Measurements from ENCODE around the gene BLVRA. TPM values are rescaled to one million over a fixed set of nuclear protein-coding genes. Genes with fewer than 3 reads are reported as not detected.

Gene BLVRA
- total RNA-seq, 1 donor from 2014 or later, result 19.3 TPM

- DNase-seq (ENCODE audit: extremely low spot score, unreplicated experiment), result no peak
- peaks cover 4% of the 10 kb centered on the region for H3K4me1 Mint-ChIP-seq (ENCODE audit: unreplicated experiment)
- TF ChIP-seq CTCF (conservative IDR thresholded peaks at IDR 0.05), result no peak
- H3K9me3 Mint-ChIP-seq, result no peaks in the 10 kb centered on the region
- H3K4me3 Mint-ChIP-seq, result no peak overlapping the region
- no peaks in the 10 kb centered on the region for H3K36me3 Mint-ChIP-seq
- no peaks in the 10 kb centered on the region for H3K27me3 Mint-ChIP-seq
- no peak overlapping the region for H3K27ac Mint-ChIP-seq
Measured at GRCh38 chr7:43834463-43835251, 76.2 kb downstream of the BLVRA start.

DNA sequence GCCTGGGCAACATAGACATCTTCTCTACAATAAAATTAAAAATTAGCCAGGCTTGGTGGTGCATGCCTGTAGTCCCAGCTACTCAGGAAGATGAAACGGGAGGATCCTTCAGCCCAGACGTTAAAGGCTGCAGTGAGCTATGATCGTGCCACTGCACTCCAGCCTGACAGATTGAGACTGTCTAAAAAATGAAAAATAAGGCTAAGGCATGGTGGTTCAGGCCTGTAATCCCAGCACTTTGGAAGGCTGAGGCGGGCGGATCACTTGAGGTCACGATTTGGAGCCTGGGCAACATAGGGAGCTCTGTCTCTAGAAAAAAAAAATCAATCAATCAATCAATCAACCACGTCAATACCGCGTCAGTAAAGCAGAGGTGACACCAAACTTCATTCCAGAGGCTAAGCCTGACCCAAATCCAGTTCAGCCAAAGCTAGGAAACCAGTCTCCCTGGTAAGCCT lies 79.8 kb downstream of the BLVRA start:
- Mint-ChIP-seq H3K9me3 (no peaks in the 10 kb centered on the region), H3K27ac (no peak overlapping the region), H3K27me3 (peaks cover 6% of the 10 kb centered on the region), H3K36me3 (no peaks in the 10 kb centered on the region), H3K4me1 (ENCODE audit: unreplicated experiment) (peaks cover 4% of the 10 kb centered on the region), H3K4me3 (no peak overlapping the region)
- TF ChIP-seq CTCF (conservative IDR thresholded peaks at IDR 0.05), result no peak
- no peak for DNase-seq (ENCODE audit: extremely low spot score, unreplicated experiment)

DNA sequence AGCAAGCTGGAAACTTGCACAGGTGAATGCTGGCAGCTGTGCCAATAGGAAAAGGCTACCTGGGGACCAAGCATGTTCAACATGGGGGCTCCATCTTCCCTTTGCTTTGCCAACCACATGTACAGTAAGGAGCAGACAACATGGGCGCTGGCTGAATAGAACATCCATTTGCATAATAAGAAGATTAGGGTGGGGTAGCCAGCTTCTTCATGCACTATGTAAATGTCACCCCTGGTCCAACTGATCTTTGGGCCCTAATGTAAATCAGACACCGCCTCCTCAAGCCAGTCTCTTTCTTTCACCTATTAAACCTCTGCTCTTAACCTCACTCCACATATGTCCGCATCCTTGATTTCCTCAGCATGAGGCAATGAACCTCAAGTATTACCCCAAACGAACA lies 84.8 kb downstream of the BLVRA start:
- Mint-ChIP-seq H3K9me3 (no peaks in the 10 kb centered on the region), H3K27me3 (peaks cover 6% of the 10 kb centered on the region), H3K4me3 (no peak overlapping the region), H3K36me3 (no peaks in the 10 kb centered on the region), H3K4me1 (ENCODE audit: unreplicated experiment) (peaks cover 4% of the 10 kb centered on the region), H3K27ac (no peak overlapping the region)
- DNase-seq (ENCODE audit: extremely low spot score, unreplicated experiment), result no peak
- TF ChIP-seq CTCF (conservative IDR thresholded peaks at IDR 0.05), result no peak

DNA sequence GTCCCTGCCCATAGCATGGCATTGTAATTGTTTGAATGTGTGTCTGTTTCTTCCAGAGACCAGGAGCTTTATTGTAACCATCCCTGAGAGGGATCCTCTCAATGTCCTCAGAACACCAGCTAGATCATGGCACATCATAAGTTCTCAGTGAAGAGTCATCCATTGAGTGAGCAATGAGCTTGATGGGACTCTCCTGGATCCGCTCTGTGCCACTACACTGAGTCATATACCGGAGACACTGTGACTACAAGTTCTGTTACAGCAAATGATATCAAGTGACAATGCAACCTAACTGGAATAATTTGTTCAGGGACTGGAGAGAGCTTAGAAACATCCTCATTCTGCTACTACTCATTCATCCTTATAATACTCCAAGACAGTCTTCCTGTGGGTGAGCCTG lies 85.8 kb downstream of the BLVRA start:
- Mint-ChIP-seq H3K9me3 (no peaks in the 10 kb centered on the region), H3K27ac (no peak overlapping the region), H3K4me1 (ENCODE audit: unreplicated experiment) (no peaks in the 10 kb centered on the region), H3K27me3 (peaks cover 6% of the 10 kb centered on the region), H3K4me3 (no peak overlapping the region), H3K36me3 (no peaks in the 10 kb centered on the region)
- DNase-seq (ENCODE audit: extremely low spot score, unreplicated experiment), result no peak
- no peak for TF ChIP-seq CTCF (conservative IDR thresholded peaks at IDR 0.05)

- H3K4me3 Mint-ChIP-seq, result no peak overlapping the region
- H3K27me3 Mint-ChIP-seq, result peaks cover 6% of the 10 kb centered on the region
- no peak overlapping the region for H3K27ac Mint-ChIP-seq
- no peaks in the 10 kb centered on the region for H3K4me1 Mint-ChIP-seq (ENCODE audit: unreplicated experiment)
- H3K9me3 Mint-ChIP-seq, result no peaks in the 10 kb centered on the region
- TF ChIP-seq CTCF (conservative IDR thresholded peaks at IDR 0.05), result no peak
- DNase-seq (ENCODE audit: extremely low spot score, unreplicated experiment), result no peak
- H3K36me3 Mint-ChIP-seq, result no peaks in the 10 kb centered on the region
Measured at GRCh38 chr7:43844662-43845061, 86.2 kb downstream of the BLVRA start.

Measured in type B pancreatic cell (in vitro differentiated cells).